NB4 (cell line): Measurements from ENCODE around the gene RHOD.

Source experiments
- DNase-seq: peaks from one replicate; pipeline ENCODE4 v3.0.0; 2010; ENCODE audit warnings: low read depth
- H3K4me3 ChIP-seq: one replicate; pipeline ENCODE4 v1.5.1; 2011; ENCODE audit warnings: mild to moderate bottlenecking, low read depth, low read length, moderate library complexity
- MYC ChIP-seq: IDR thresholded peaks from 2 replicates; pipeline ENCODE4 v1.6.1; 2011; ENCODE audit warnings: low read depth, low read length
- POLR2A ChIP-seq: IDR thresholded peaks from 2 replicates; pipeline ENCODE4 v1.6.1; 2011; ENCODE audit warnings: mild to moderate bottlenecking; ENCODE audit not compliant: insufficient read length; ENCODE audit errors: extremely low read depth
- TF ChIP-seq, protein P1 (sequence below): IDR thresholded peaks from one replicate; pipeline ENCODE4 v1.5.1; 2012; ENCODE audit warnings: low read depth, low read length
- TF ChIP-seq, protein P2 (sequence below): IDR thresholded peaks from 2 replicates; pipeline ENCODE4 v1.6.1; 2011; ENCODE audit warnings: low read depth, low read length

The RHOD gene

DNA sequence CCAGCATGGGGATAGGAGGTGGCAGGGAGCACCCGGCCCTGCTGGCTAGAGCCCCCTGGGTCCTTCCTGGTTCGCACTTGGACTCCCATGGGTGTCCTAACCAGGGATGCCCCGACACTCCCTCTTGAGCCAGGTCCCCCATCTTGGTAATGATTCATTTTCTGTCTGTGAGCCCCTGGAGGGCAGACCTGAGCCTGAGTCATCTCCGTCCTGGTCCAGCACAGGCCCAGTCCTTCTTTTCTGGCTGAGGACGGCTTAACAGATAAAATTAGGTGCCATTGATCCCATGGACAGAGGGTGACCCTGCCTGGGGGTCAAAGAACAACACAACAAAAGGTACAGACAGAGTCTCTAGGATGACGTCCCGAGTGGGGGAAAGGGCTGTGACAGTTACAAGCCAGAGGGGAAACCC, 3.5 kb downstream of the RHOD start:
- no peak overlapping the region for H3K4me3 ChIP-seq
- DNase-seq: no peak
- TF ChIP-seq, protein P1, sequence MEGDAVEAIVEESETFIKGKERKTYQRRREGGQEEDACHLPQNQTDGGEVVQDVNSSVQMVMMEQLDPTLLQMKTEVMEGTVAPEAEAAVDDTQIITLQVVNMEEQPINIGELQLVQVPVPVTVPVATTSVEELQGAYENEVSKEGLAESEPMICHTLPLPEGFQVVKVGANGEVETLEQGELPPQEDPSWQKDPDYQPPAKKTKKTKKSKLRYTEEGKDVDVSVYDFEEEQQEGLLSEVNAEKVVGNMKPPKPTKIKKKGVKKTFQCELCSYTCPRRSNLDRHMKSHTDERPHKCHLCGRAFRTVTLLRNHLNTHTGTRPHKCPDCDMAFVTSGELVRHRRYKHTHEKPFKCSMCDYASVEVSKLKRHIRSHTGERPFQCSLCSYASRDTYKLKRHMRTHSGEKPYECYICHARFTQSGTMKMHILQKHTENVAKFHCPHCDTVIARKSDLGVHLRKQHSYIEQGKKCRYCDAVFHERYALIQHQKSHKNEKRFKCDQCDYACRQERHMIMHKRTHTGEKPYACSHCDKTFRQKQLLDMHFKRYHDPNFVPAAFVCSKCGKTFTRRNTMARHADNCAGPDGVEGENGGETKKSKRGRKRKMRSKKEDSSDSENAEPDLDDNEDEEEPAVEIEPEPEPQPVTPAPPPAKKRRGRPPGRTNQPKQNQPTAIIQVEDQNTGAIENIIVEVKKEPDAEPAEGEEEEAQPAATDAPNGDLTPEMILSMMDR: no peak
- TF ChIP-seq, protein P2, sequence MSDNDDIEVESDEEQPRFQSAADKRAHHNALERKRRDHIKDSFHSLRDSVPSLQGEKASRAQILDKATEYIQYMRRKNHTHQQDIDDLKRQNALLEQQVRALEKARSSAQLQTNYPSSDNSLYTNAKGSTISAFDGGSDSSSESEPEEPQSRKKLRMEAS: no peak
- TF ChIP-seq MYC (no peak), POLR2A (no peak)

DNA sequence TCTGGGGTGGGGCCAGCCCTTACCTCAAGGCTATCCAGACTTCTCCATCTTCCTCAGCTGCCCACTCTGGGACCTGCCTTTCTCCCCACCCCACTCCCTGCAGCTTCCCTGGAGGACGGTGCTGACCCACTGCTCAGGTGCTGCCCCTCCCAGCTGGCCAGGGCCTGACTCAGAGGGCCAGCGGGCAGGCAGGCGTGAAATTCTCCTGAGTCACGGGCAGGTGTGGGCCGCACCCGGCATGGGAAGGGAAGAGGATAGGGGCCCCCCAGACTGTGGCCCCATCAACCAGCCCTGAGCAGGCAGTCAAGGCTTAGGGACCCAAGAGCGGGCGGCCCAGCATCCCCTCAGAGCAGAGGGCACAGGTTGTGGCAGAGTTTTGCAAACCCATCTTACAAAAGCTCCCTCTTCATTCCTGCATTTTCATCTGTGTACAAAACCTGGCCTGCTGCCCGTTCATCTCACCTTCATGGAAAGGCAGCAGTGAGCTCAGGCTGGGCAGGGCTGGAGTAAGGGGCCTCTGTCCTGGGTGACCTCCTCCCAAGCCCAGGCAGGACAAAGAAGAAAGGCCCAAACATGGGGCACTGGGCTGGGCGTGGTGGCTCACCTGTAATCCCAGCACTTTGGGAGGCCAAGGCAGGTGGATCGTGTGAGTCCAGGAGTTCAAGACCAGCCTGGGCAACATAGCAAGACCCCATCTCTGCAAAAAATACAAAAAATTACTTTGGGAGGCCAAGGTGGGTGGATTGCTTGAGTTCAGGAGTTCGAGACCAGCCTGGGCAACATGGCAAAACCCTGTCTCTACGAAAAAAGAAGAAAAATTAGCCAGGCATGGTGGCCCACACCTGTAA, 6.1 kb downstream of the RHOD start:
- DNase-seq: no peak
- no peak for TF ChIP-seq POLR2A
- no peak for TF ChIP-seq MYC
- TF ChIP-seq, protein P1: no peak
- no peak overlapping the region for H3K4me3 ChIP-seq

DNA sequence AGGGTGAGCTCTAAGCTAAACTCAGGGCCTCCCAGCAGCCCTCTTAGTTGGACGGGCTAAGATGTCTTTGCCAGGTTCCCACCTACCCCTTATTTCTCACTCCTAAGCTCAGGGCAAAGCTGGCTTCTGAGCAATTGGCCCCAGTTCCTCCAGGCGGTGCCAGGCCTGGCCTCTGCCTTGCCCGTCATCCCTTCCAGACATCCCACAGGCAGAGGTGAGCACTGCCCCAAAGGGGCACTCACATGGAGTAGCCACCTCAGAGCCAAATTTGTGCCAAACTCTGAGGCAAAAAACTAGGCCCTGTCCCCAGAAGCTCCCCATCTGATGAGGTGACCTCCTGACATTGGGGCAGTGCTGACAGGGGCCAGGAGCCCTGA, 9.7 kb downstream of the RHOD start:
- H3K4me3 ChIP-seq: no peak overlapping the region
- DNase-seq: no peak
- TF ChIP-seq, protein P1: no peak
- no peak for TF ChIP-seq MYC
- TF ChIP-seq, protein P2: no peak
- TF ChIP-seq POLR2A: no peak

DNA sequence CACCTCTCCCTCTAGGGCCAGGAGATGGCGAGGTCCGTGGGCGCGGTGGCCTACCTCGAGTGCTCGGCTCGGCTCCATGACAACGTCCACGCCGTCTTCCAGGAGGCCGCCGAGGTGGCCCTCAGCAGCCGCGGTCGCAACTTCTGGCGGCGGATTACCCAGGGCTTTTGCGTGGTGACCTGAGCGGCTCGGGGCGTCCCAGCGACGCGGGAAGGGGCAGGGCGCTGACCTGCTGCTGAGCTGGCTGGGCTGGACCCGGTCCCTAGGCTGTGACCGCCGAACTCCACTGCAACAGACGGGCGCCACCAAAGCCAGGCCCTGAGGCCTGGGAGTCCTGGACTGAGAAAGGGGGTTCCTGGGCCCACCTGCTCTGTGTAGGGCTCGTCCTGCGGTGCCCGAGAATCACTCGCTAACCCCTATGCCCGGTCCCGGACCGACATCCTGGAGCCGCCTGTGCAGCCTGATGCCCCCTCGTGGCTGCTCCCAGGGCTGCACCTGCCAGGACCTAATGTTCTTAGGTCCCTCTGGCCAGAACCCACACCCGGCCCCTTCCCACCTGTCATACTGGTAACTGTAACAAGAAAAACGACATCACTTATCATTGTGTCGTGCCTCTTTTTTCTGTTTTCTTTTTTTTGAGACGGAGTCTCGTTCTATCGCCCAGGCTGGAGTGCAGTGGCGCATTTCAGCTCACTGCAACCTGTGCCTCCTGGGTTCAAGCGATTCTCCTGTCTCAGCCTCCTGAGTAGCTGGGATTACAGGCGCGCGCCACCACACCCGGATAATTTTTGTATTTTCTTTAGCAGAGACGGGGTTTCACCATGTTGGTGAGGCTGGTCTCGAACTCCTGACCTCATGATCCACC, 15.0 kb downstream of the RHOD start:
- H3K4me3 ChIP-seq: no peak overlapping the region
- TF ChIP-seq, protein P1: peak; percentile 93
- no peak for TF ChIP-seq POLR2A
- DNase-seq: peak; percentile 82

DNA sequence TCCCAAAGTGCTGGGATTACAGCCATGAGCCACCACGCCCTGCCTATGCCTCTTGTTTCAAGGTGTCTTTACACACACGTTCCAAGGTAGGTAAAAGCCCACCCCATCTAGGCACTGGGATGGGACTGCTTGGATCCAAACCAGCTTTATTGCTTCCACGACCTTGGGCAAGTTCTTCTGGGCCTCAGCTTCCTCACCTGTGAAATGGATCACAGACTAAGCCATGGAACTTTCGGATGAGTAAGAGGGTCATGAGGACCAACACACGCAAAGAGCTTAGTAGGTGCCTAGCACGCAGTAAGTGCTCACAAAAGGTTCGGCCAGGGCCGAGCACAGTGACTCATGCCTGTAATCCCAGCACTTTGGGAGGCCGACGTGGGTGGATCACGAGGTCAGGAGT, 15.6 kb downstream of the RHOD start:
- DNase-seq: peak; percentile 8
- no peak for TF ChIP-seq MYC
- no peak overlapping the region for H3K4me3 ChIP-seq

DNA sequence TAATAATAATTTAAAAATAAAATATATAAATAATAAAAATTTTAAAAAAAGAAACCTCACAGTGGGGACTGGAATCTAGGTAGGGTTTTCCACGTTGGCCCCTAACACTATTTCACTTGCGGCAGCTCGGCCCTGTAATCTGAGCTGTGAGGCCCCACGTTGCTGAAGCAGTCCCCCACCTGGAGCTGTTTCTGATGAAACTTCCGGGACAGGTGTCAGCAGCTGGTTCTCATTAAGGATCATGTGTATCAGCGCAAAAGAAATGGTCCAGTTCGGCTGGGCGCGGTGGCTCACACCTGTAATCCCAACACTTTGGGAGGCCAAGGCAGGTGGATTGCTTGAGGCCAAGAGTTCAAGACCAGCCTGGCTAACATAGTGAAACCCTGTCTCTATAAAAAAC, 17.3 kb downstream of the RHOD start:
- H3K4me3 ChIP-seq: no peak overlapping the region
- peak; percentile 1 for DNase-seq
- no peak for TF ChIP-seq POLR2A
- TF ChIP-seq, protein P1: no peak
- TF ChIP-seq MYC: no peak
- TF ChIP-seq, protein P2: no peak
